Trophoblast cell (in vitro differentiated cells and primary cell): ENCODE data around the gene F10.

Experiments used
- DNase-seq, 2 donors: peaks; one replicate each; pipeline ENCODE4 v3.0.0-alpha.2; 2016
- H2AFZ ChIP-seq: 2 replicates; pipeline ENCODE4 v1.6.1; 2013; ENCODE audit warnings: low read length, moderate library complexity, mild to moderate bottlenecking; ENCODE audit not compliant: insufficient read depth, poor library complexity
- H2AK5ac ChIP-seq: 2 replicates; pipeline ENCODE4 v1.6.1; 2013; ENCODE audit warnings: mild to moderate bottlenecking, low read length
- H2BK120ac ChIP-seq: 2 replicates; pipeline ENCODE4 v1.6.1; 2013; ENCODE audit warnings: low read length, mild to moderate bottlenecking, moderate library complexity; ENCODE audit not compliant: insufficient read depth, poor library complexity
- H2BK12ac ChIP-seq: 2 replicates; pipeline ENCODE4 v1.6.1; 2013; ENCODE audit warnings: mild to moderate bottlenecking, low read length, moderate library complexity
- H2BK5ac ChIP-seq: 2 replicates; pipeline ENCODE4 v1.6.1; 2013; ENCODE audit warnings: low read length, low read depth, moderate library complexity, mild to moderate bottlenecking; ENCODE audit not compliant: poor library complexity
- H3K14ac ChIP-seq: 2 replicates; pipeline ENCODE4 v1.6.1; 2013; ENCODE audit warnings: mild to moderate bottlenecking, low read length
- H3K18ac ChIP-seq: 2 replicates; pipeline ENCODE4 v1.6.1; 2013; ENCODE audit warnings: mild to moderate bottlenecking, low read length
- H3K23ac ChIP-seq: 2 replicates; pipeline ENCODE4 v1.6.1; 2013; ENCODE audit warnings: low read length
- H3K27ac ChIP-seq: 2 replicates; pipeline ENCODE4 v1.5.1; 2013; ENCODE audit warnings: low read depth, mild to moderate bottlenecking, inconsistent platforms, low read length, moderate library complexity
- H3K27me3 ChIP-seq: 2 replicates; pipeline ENCODE4 v1.6.1; 2013; ENCODE audit warnings: inconsistent platforms, mild to moderate bottlenecking, low read length, moderate library complexity; ENCODE audit not compliant: insufficient read depth
- H3K36me3 ChIP-seq, 2 experiments: 1 replicate in 1 of 2; 2 replicates in 1 of 2; pipeline ENCODE4 v1.6.1; 2013; ENCODE audit warnings: low read length in 2 of 2, mild to moderate bottlenecking in 2 of 2, moderate library complexity in 1 of 2; ENCODE audit not compliant: insufficient read depth in 2 of 2, control insufficient read depth in 1 of 2
- H3K4ac ChIP-seq: 2 replicates; pipeline ENCODE4 v1.6.1; 2013; ENCODE audit warnings: low read depth, mild to moderate bottlenecking, low read length, moderate library complexity
- H3K4me1 ChIP-seq, 2 experiments: 1 replicate in 1 of 2; 2 replicates in 1 of 2; pipeline ENCODE4 v1.6.1; 2013; ENCODE audit warnings: low read length in 2 of 2, mild to moderate bottlenecking in 2 of 2, moderate library complexity in 1 of 2; ENCODE audit not compliant: insufficient read depth in 2 of 2, control insufficient read depth in 1 of 2
- H3K4me2 ChIP-seq: 2 replicates; pipeline ENCODE4 v1.6.1; 2013; ENCODE audit warnings: inconsistent platforms, mild to moderate bottlenecking, low read length, moderate library complexity
- H3K4me3 ChIP-seq: 2 replicates; pipeline ENCODE4 v1.5.1; 2013; ENCODE audit warnings: mild to moderate bottlenecking, low read depth, low read length, inconsistent platforms
- H3K79me1 ChIP-seq: one replicate; pipeline ENCODE4 v1.6.1; 2013; ENCODE audit warnings: low read length
- H3K79me2 ChIP-seq: 2 replicates; pipeline ENCODE4 v1.6.1; 2013; ENCODE audit warnings: low read length, mild to moderate bottlenecking; ENCODE audit not compliant: control insufficient read depth, insufficient read depth, poor library complexity
- H3K9ac ChIP-seq: 2 replicates; pipeline ENCODE4 v1.6.1; 2013; ENCODE audit warnings: mild to moderate bottlenecking, low read length
- H3K9me3 ChIP-seq: 2 replicates; pipeline ENCODE4 v1.6.1; 2013; ENCODE audit warnings: low read depth, mild to moderate bottlenecking, control low read depth, inconsistent platforms, low read length; ENCODE audit not compliant: insufficient read depth
- H4K12ac ChIP-seq: 2 replicates; pipeline ENCODE4 v1.6.1; 2013; ENCODE audit warnings: low read depth, mild to moderate bottlenecking, low read length, moderate library complexity
- H4K8ac ChIP-seq: 2 replicates; pipeline ENCODE4 v1.6.1; 2013; ENCODE audit warnings: low read depth, mild to moderate bottlenecking, low read length, moderate library complexity
- H4K91ac ChIP-seq: one replicate; pipeline ENCODE4 v1.6.1; 2013; ENCODE audit warnings: low read depth, mild to moderate bottlenecking, low read length, moderate library complexity
- WGBS: extraction: QIAGEN DNeasy Blood & Tissue Kit; methylation state at CpG from one replicate; pipeline ENCODE4 v1.1.7; 2013; ENCODE audit warnings: missing lambda C conversion rate; ENCODE audit not compliant: insufficient read length, insufficient coverage; ENCODE audit errors: extremely low coverage; 5-methylcytosine and 5-hydroxymethylcytosine counted together

Gene F10

GRCh38 chr13:113155201-113155600 is 32.6 kb downstream of the F10 start:
- Histone ChIP-seq H3K18ac (no peak overlapping the region), H3K9ac (no peak overlapping the region), H3K23ac (no peak overlapping the region), H3K4me2 (no peak overlapping the region), H2AFZ (no peak overlapping the region), H3K36me3 (no peaks in the 10 kb centered on the region), H3K14ac (no peak overlapping the region), H4K12ac (no peak overlapping the region), H3K27me3 (peaks cover 13% of the 10 kb centered on the region), H2BK12ac (no peak overlapping the region), H3K27ac (no peak overlapping the region), H2AK5ac (no peak overlapping the region), H3K79me1 (peaks cover 5% of the 10 kb centered on the region), H3K9me3 (peaks cover 5% of the 10 kb centered on the region), H4K91ac (no peak overlapping the region), H3K4me3 (no peak overlapping the region), H3K4me1 (peaks cover 8 to 10% of the 10 kb centered on the region in 2 experiments), H2BK5ac (no peak overlapping the region), H3K79me2 (peaks cover 4% of the 10 kb centered on the region), H4K8ac (no peak overlapping the region), H3K4ac (no peak overlapping the region), H2BK120ac (no peak overlapping the region)
- no peak for DNase-seq
- no CpG with 5 or more reads among the region's 3 CpGs for WGBS

- Histone ChIP-seq H2AFZ (no peak overlapping the region), H3K79me2 (peaks cover 4% of the 10 kb centered on the region), H3K9me3 (peaks cover 5% of the 10 kb centered on the region), H3K14ac (no peak overlapping the region), H3K9ac (no peak overlapping the region), H4K91ac (no peak overlapping the region), H3K23ac (no peak overlapping the region), H3K4me1 (peaks cover 8 to 10% of the 10 kb centered on the region in 2 experiments), H4K12ac (no peak overlapping the region), H3K4me3 (no peak overlapping the region), H3K27ac (no peak overlapping the region), H3K36me3 (no peaks in the 10 kb centered on the region), H2BK12ac (no peak overlapping the region), H2BK5ac (no peak overlapping the region), H3K4ac (no peak overlapping the region), H4K8ac (no peak overlapping the region), H2AK5ac (no peak overlapping the region), H3K27me3 (peaks cover 11% of the 10 kb centered on the region), H3K18ac (no peak overlapping the region), H3K4me2 (no peak overlapping the region), H2BK120ac (no peak overlapping the region), H3K79me1 (peaks cover 5% of the 10 kb centered on the region)
- WGBS: no CpG with 5 or more reads among the region's 9 CpGs
- no peak for DNase-seq
Measured at GRCh38 chr13:113155982-113156655, 33.5 kb downstream of the F10 start.

- no peak overlapping the region for H4K12ac ChIP-seq
- H3K23ac ChIP-seq: no peak overlapping the region
- no peak overlapping the region for H3K14ac ChIP-seq
- H3K36me3 ChIP-seq: no peaks in the 10 kb centered on the region
- no peak overlapping the region for H3K9ac ChIP-seq
- H2BK120ac ChIP-seq: no peak overlapping the region
- H3K79me2 ChIP-seq: peaks cover 4% of the 10 kb centered on the region
- no peak for DNase-seq
- no peak overlapping the region for H3K4ac ChIP-seq
- H3K18ac ChIP-seq: no peak overlapping the region
- H3K27ac ChIP-seq: no peak overlapping the region
- H3K4me1 ChIP-seq: peaks cover 8 to 10% of the 10 kb centered on the region in 2 experiments
- peaks cover 5% of the 10 kb centered on the region for H3K9me3 ChIP-seq
- no peak overlapping the region for H3K4me2 ChIP-seq
- H3K79me1 ChIP-seq: peaks cover 5% of the 10 kb centered on the region
- no peak overlapping the region for H2BK12ac ChIP-seq
- H4K8ac ChIP-seq: no peak overlapping the region
- peaks cover 10% of the 10 kb centered on the region for H3K27me3 ChIP-seq
- WGBS: no CpG with 5 or more reads among the region's 12 CpGs
- H2AK5ac ChIP-seq: no peak overlapping the region
- no peak overlapping the region for H2AFZ ChIP-seq
- H2BK5ac ChIP-seq: no peak overlapping the region
- H4K91ac ChIP-seq: no peak overlapping the region
- no peak overlapping the region for H3K4me3 ChIP-seq
Measured at GRCh38 chr13:113157206-113157928, 34.8 kb downstream of the F10 start.

GRCh38 chr13:113157929-113158747 is 35.5 kb downstream of the F10 start, which contains the start of gene PROZ:
TSS of gene PROZ (plus strand) at chr13:113158648. CDS start at chr13:113158661, 13 bp downstream.
- H3K23ac ChIP-seq: no peak within 1 kb of the TSS
- no CpG with 5 or more reads among the region's 16 CpGs for WGBS
- H3K27me3 ChIP-seq: peaks cover 5% of the 10 kb centered on the region
- no peak within 1 kb of the TSS for H4K8ac ChIP-seq
- no peak within 1 kb of the TSS for H3K27ac ChIP-seq
- H3K18ac ChIP-seq: no peak within 1 kb of the TSS
- no peak within 1 kb of the TSS for H3K9ac ChIP-seq
- H2BK5ac ChIP-seq: no peak within 1 kb of the TSS
- H3K4me3 ChIP-seq: no peak within 1 kb of the TSS
- H4K91ac ChIP-seq: no peak within 1 kb of the TSS
- no peak within 1 kb of the TSS for H3K4me2 ChIP-seq
- no peak within 1 kb of the TSS for H2AK5ac ChIP-seq
- H2AFZ ChIP-seq: no peak within 1 kb of the TSS
- H3K79me1 ChIP-seq: peaks cover 4% of the 10 kb centered on the region
- peaks cover 3 to 6% of the 10 kb centered on the region in 2 experiments for H3K4me1 ChIP-seq
- no peak within 1 kb of the TSS for H2BK120ac ChIP-seq
- H3K4ac ChIP-seq: no peak within 1 kb of the TSS
- no peak for DNase-seq
- no peak within 1 kb of the TSS for H3K14ac ChIP-seq
- peaks cover 2% of the 10 kb centered on the region for H3K79me2 ChIP-seq
- H3K36me3 ChIP-seq: no peaks in the 10 kb centered on the region
- H4K12ac ChIP-seq: no peak within 1 kb of the TSS
- no peak within 1 kb of the TSS for H2BK12ac ChIP-seq
- peaks cover 3% of the 10 kb centered on the region for H3K9me3 ChIP-seq
